DMS 273 (cell line): ENCODE results near the gene CDCA4.

Source experiments
- DNase-seq: peaks from one replicate; lab custom pipeline; 2025; ENCODE audit not compliant: unreplicated experiment; lab: John Stamatoyannopoulos, UW

Gene CDCA4

DNA sequence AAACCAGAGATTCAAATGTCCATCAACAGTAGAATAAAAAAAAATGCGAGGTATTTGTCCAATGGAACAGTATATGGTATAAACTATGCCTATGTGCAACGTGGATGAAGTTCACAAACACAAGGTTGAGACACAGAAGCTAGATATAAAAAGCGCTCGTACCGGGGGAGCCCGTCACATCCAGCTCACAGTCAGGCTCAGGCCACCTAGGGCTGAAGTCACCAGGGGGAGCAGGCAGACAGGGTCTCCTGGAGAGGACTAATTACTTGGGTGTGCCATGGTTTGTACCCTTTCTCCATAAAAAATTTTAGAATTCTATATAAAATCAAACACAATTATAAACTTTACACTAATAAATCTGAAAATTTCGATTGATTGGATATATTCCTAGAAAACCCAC is 56.3 kb downstream of the CDCA4 start:
- DNase-seq: no peak
